Thoracic aorta (tissue), 2 donors: ENCODE measurements around the gene SYNE2. TPM values are rescaled to one million over a fixed set of nuclear protein-coding genes. Genes with fewer than 3 reads are reported as not detected.

ENCODE experiments used
- ATAC-seq: fragments of 150-250 bp; one replicate; pipeline ENCODE4 v1.8.0; 2017; ENCODE audit warnings: low read depth; ENCODE audit not compliant: insufficient number of reproducible peaks, low FRiP score
- DNase-seq: peaks from one replicate; pipeline ENCODE4 v3.0.0-alpha.2; 2020; ENCODE audit warnings: low spot score
- H3K27ac ChIP-seq, 2 donors: fragments of 200-600 bp; sonication (generic); 1 replicate in 1 of 2; 2 replicates in 1 of 2; pipeline ENCODE4 v1.5.1; 2016; ENCODE audit warnings: mild to moderate bottlenecking in 2 of 2, moderate library complexity in 2 of 2
- H3K27me3 ChIP-seq: fragments of 200-600 bp; sonication (generic); replicated peaks from 2 replicates; pipeline ENCODE4 v1.6.0; 2016; ENCODE audit warnings: mild to moderate bottlenecking; ENCODE audit not compliant: insufficient read depth
- H3K36me3 ChIP-seq: fragments of 200-600 bp; sonication (generic); one replicate; pipeline ENCODE4 v1.5.1; 2016
- H3K4me1 ChIP-seq, 2 donors: fragments of 200-600 bp; sonication (generic); 1 replicate in 1 of 2; 2 replicates in 1 of 2; pipeline versions ENCODE4 v1.5.1 to v1.6.0; 2016; ENCODE audit warnings: low read depth in 2 of 2, mild to moderate bottlenecking in 1 of 2; ENCODE audit not compliant: control insufficient read depth in 1 of 2
- H3K4me3 ChIP-seq: fragments of 200-600 bp; sonication (generic); 2 replicates; pipeline ENCODE4 v1.5.1; 2016; ENCODE audit warnings: mild to moderate bottlenecking
- H3K9me3 ChIP-seq: fragments of 200-600 bp; sonication (generic); 2 replicates; pipeline ENCODE4 v1.5.1; 2016
- CTCF ChIP-seq: fragments of 200-600 bp; sonication (generic); IDR thresholded peaks from one replicate; pipeline ENCODE4 v1.5.1; 2019; ENCODE audit warnings: antibody characterized with exemption
- total RNA-seq, 2 donors: library from RNA; depleted of rRNA; stranded (reverse); fragments of >200 nt; gene quantifications; one replicate each; pipeline versions ENCODE4 v1.1.0 to v1.2.3, GENCODE V29; 2016

The SYNE2 gene
- total RNA-seq, 2 donors from 2014 or later, result 125 to 256 TPM

- TF ChIP-seq CTCF, result no peak
- H3K4me1 ChIP-seq, result no peaks in the 10 kb centered on the region
- H3K27me3 ChIP-seq, result no peaks in the 10 kb centered on the region
- no peak for ATAC-seq
- H3K36me3 ChIP-seq, result no peaks in the 10 kb centered on the region
- no peak overlapping the region for H3K27ac ChIP-seq
- DNase-seq, result no peak
- H3K9me3 ChIP-seq, result no peaks in the 10 kb centered on the region
- H3K4me3 ChIP-seq, result no peak overlapping the region
Observed at GRCh38 chr14:64265222-64265621, 412.4 kb downstream of the SYNE2 start.

- DNase-seq, result no peak
- no peak overlapping the region for H3K4me3 ChIP-seq
- H3K27me3 ChIP-seq, result no peaks in the 10 kb centered on the region
- no peaks in the 10 kb centered on the region for H3K4me1 ChIP-seq
- H3K9me3 ChIP-seq, result no peaks in the 10 kb centered on the region
- H3K27ac ChIP-seq, result no peak overlapping the region
- H3K36me3 ChIP-seq, result no peaks in the 10 kb centered on the region
- no peak for TF ChIP-seq CTCF
- no peak for ATAC-seq
Observed at GRCh38 chr14:64266239-64266638, 413.4 kb downstream of the SYNE2 start.

- DNase-seq (no peak), ATAC-seq (no peak)
- Histone ChIP-seq H3K27ac (no peak overlapping the region), H3K36me3 (no peaks in the 10 kb centered on the region), H3K4me1 (no peaks in the 10 kb centered on the region), H3K4me3 (no peak overlapping the region), H3K9me3 (no peaks in the 10 kb centered on the region), H3K27me3 (no peaks in the 10 kb centered on the region)
- TF ChIP-seq CTCF, result no peak
Observed at GRCh38 chr14:64272019-64272418, 419.2 kb downstream of the SYNE2 start.

Other genes with a start within 250 kb of the SYNE2 start
- 1 to 10 TPM; 2.0 to 9.0 TPM for gene WDR89, start 211.1 kb upstream of the SYNE2 start, total RNA-seq
- gene SGPP1, start 124.9 kb upstream of the SYNE2 start, total RNA-seq, result 10 to 100 TPM; 24.6 to 28.4 TPM